ENCODE data around the gene MEIOSIN.

Gene MEIOSIN

DNA sequence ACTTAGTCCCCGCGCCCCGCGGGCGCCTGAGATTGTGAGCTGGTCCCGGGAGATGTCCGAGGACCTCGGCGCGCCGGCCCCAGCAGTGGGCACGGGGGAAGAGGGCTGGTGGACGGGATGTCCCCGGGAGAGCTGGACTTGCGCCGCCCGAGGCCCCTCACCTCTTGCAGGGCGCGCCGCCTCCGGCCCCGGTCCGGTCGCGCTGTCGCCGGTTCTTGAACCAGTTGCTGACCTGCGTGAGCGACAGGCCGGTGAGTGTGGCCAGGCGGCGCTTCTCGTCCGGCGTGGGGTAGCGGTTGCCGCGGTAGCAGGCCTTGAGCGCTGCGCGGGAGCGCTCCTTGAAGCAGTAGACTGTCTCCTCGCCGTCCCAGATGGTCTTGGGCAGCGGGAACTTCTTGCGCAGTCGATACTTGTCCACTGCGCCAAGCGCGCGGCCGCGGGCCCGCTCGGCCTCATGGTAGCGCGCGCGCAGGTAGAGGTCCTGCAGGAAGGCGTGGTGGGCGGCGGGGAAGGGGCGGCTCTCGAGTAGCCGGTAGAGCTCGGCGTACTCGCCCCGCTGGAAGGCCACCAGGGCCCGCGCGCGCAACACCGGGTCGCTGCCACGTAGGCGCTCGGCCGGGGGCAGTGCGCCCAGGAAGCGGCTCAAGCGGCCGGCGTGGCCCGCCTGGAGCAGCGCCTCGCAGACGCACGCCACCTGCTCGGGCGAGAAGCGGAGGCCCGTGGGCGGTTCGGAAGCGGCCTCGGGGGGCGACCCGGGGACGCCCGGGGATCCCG is 34.8 kb downstream of the MEIOSIN start:
- Mint-ChIP-seq H3K4me3 (peak overlapping the region; percentile 71 to 84), H3K9me3 (no peaks in the 10 kb centered on the region), H3K27me3 (peaks cover 77% of the 10 kb centered on the region), H3K4me1 (peaks cover 33% of the 10 kb centered on the region), H3K27ac (no peak overlapping the region)
- ATAC-seq: no peak
- peak; percentile 48 to 49 for DNase-seq

DNA sequence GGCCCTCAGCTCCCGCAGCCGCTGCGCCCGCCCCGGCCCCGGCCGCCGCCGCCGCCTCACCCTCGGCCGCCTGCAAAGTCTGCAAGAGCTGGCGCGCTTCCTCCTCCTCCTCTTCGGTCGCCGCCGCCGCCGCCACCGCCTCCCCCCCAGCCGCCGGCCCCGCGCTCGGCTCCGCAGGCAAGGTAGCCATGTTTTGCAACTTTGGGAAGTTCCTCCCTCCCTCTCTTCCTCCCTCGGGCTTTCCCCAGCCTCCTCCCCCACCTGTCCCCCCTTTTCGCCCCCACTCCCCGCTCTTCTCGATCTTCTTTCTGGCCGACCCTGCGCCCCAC is 35.4 kb downstream of the MEIOSIN start:
- Mint-ChIP-seq H3K9me3 (no peaks in the 10 kb centered on the region), H3K4me1 (peaks cover 33% of the 10 kb centered on the region), H3K27ac (peak overlapping the region; percentile 59 to 86), H3K4me3 (peak overlapping the region; percentile 94 to 95), H3K27me3 (peaks cover 73% of the 10 kb centered on the region)
- no peak for ATAC-seq
- peak in 1 of 2 donors; percentile 44 for DNase-seq

GRCh38 chr19:45768984-45769782 is 35.9 kb downstream of the MEIOSIN start, which contains the start of gene SIX5:
SIX5 (minus strand) TSS chr19:45769252; CDS start chr19:45768844, 408 bp downstream.
- ATAC-seq: peak; percentile 74
- H3K27ac Mint-ChIP-seq: peak within 1 kb of the TSS; percentile 65 to 86

GRCh38 chr19:45769821-45770191 is 36.6 kb downstream of the MEIOSIN start:
- H3K4me3 Mint-ChIP-seq: peak overlapping the region; percentile 94 to 95
- H3K4me1 Mint-ChIP-seq: peaks cover 33% of the 10 kb centered on the region
- H3K27me3 Mint-ChIP-seq: peaks cover 62% of the 10 kb centered on the region
- ATAC-seq: peak; percentile 56
- no peak overlapping the region for H3K27ac Mint-ChIP-seq
- no peaks in the 10 kb centered on the region for H3K9me3 Mint-ChIP-seq
- DNase-seq: peak; percentile 71 to 76

More at GRCh38 chr19:45768984-45769782, 35.9 kb downstream of the MEIOSIN start, which contains the start of gene SIX5:
- Mint-ChIP-seq H3K4me3 (peak within 1 kb of the TSS; percentile 94 to 95), H3K9me3 (no peaks in the 10 kb centered on the region), H3K27me3 (peaks cover 68% of the 10 kb centered on the region), H3K4me1 (peaks cover 33% of the 10 kb centered on the region)
- DNase-seq: peak; percentile 98 to 99

DNA sequence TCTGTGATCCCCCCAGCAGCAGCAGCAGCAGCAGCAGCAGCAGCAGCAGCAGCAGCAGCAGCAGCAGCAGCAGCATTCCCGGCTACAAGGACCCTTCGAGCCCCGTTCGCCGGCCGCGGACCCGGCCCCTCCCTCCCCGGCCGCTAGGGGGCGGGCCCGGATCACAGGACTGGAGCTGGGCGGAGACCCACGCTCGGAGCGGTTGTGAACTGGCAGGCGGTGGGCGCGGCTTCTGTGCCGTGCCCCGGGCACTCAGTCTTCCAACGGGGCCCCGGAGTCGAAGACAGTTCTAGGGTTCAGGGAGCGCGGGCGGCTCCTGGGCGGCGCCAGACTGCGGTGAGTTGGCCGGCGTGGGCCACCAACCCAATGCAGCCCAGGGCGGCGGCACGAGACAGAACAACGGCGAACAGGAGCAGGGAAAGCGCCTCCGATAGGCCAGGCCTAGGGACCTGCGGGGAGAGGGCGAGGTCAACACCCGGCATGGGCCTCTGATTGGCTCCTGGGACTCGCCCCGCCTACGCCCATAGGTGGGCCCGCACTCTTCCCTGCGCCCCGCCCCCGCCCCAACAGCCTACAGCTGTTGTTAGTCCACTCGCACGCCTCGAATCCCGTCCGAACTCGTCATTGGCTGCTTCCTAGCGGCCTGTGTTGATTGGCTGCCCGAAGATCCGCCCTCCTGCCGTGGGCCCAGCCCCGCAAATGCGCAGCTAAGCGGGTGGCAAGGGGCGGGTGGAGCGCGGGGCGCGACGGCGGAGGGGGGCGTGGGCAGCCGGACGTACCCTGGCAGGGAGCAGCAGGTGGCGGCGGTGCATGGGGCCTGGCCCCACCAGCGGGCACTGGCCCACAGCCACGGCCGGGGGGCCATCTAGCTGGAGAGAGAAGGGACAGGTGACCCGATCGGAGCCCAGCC is 37.2 kb downstream of the MEIOSIN start:
- peak; percentile 80 for ATAC-seq
- Mint-ChIP-seq H3K9me3 (no peaks in the 10 kb centered on the region), H3K27ac (peak overlapping the region; percentile 65 to 69), H3K4me1 (peaks cover 33% of the 10 kb centered on the region), H3K4me3 (peak overlapping the region; percentile 94 to 95), H3K27me3 (peaks cover 55% of the 10 kb centered on the region)
- peak; percentile 90 to 92 for DNase-seq

- H3K4me1 Mint-ChIP-seq: peaks cover 33% of the 10 kb centered on the region
Measured at GRCh38 chr19:45771311-45771933, 38.2 kb downstream of the MEIOSIN start.

GRCh38 chr19:45772130-45772840 is 39.0 kb downstream of the MEIOSIN start:
- H3K27ac Mint-ChIP-seq: no peak overlapping the region
- peaks cover 30% of the 10 kb centered on the region for H3K4me1 Mint-ChIP-seq
- peaks cover 49% of the 10 kb centered on the region for H3K27me3 Mint-ChIP-seq
- no peak for DNase-seq
- ATAC-seq: no peak
- no peak overlapping the region for H3K4me3 Mint-ChIP-seq
- H3K9me3 Mint-ChIP-seq: no peaks in the 10 kb centered on the region

More at GRCh38 chr19:45771311-45771933, 38.2 kb downstream of the MEIOSIN start:
- peak overlapping the region; percentile 12 to 37 for H3K4me3 Mint-ChIP-seq
- H3K9me3 Mint-ChIP-seq: no peaks in the 10 kb centered on the region
- DNase-seq (no peak), ATAC-seq (no peak)
- H3K27me3 Mint-ChIP-seq: peaks cover 47% of the 10 kb centered on the region
- no peak overlapping the region for H3K27ac Mint-ChIP-seq

DNA sequence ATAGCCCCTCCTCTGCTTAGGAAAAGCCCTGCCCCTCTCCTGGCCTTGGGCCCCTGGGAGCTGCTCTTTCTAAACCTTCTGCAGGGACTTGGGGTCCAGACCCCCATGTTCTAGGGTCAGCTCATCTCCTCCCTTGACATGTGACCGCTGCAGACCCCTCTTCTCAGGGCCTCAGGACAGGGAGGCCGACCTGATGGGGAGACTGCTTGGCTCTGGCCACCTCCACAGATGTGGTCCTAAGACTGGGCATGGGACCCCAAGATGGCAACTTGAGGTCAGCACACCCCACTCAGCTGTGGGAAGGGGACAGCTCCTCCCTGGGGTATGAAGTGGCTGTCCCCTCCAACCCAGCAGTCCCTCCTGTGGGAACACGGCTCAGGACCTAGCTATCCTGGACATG is 39.7 kb downstream of the MEIOSIN start:
- Mint-ChIP-seq H3K27ac (no peak overlapping the region), H3K27me3 (peaks cover 49% of the 10 kb centered on the region), H3K9me3 (no peaks in the 10 kb centered on the region), H3K4me1 (peaks cover 24% of the 10 kb centered on the region), H3K4me3 (no peak overlapping the region)
- DNase-seq (no peak), ATAC-seq (no peak)

DNA sequence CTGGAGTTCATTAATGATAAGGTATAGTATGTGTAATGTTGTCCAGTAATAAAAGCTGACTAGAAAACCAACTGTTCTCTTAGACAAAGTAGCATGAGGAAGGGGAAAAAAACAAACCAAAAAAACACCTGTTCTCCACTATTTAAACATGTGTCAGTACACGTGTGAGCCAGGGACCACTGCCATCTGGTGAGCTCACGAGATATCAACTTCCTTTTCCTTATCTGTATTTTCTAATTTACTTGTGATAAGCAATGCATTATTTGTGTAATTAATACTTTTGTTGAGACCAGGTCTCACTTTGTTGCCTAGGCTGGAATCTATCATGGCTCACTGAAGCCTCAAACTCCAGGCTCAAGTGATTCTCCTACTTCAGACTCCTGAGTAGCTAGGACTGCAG is 40.1 kb downstream of the MEIOSIN start:
- DNase-seq (no peak), ATAC-seq (no peak)
- peaks cover 51% of the 10 kb centered on the region for H3K27me3 Mint-ChIP-seq
- no peaks in the 10 kb centered on the region for H3K9me3 Mint-ChIP-seq
- H3K4me1 Mint-ChIP-seq: peaks cover 23% of the 10 kb centered on the region
- no peak overlapping the region for H3K27ac Mint-ChIP-seq
- no peak overlapping the region for H3K4me3 Mint-ChIP-seq

DNA sequence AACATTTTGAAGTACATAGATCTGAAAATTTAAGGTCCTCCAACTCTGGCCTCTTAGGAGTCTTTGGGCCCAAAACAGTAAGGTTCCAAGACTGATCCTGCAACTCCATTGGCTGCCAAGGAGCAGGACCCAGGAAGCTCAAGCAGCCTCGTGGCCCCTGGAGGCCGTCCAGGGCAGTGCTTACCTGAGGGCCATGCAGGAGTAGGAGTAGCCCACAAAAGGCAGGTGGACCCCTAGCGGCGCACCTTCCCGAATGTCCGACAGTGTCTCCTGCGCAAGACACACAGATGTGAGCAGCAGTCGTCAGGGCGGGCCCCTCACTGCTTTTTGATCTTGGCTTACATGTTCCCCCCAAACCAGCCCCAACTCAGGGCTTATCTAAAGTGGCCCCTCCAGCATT is 41.5 kb downstream of the MEIOSIN start:
- ATAC-seq: no peak
- Mint-ChIP-seq H3K27me3 (peaks cover 65% of the 10 kb centered on the region), H3K4me1 (peaks cover 32% of the 10 kb centered on the region), H3K9me3 (no peaks in the 10 kb centered on the region), H3K4me3 (no peak overlapping the region), H3K27ac (no peak overlapping the region)
- DNase-seq: no peak

DNA sequence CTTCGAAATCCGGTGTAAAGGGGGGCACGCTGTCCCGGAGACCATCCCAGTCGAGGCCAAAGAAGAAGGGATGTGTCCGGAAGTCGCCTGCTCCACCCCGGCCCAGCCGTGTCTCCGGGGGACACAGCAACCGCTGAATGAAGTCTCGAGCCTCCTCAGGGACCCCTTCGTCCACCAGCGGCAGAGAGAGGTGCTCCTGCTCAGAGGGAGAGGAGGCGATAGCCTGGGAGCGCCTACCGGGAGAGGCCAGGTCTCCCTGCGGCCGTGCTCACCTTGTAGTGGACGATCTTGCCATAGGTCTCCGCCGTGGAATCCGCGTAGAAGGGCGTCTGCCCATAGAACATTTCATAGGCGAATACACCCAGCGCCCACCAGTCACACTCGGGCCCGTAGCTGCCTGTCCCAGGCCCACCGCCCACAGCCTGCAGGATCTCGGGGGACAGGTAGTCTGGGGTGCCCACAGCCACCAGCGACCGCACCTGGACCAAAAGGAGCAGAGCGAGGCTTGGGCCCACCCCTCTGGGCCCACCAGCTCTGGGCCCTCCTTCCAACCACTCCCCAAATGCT is 44.2 kb downstream of the MEIOSIN start:
- Mint-ChIP-seq H3K9me3 (no peaks in the 10 kb centered on the region), H3K4me3 (no peak overlapping the region), H3K27me3 (peaks cover 67% of the 10 kb centered on the region), H3K27ac (no peak overlapping the region), H3K4me1 (peaks cover 23% of the 10 kb centered on the region)
- no peak for ATAC-seq
- DNase-seq: no peak

- ATAC-seq: no peak
- H3K9me3 Mint-ChIP-seq: no peaks in the 10 kb centered on the region
- peaks cover 63% of the 10 kb centered on the region for H3K27me3 Mint-ChIP-seq
- peak overlapping the region in 1 of 2 donors; percentile 82 for H3K4me3 Mint-ChIP-seq
- H3K4me1 Mint-ChIP-seq: peaks cover 23% of the 10 kb centered on the region
- no peak overlapping the region for H3K27ac Mint-ChIP-seq
- DNase-seq: no peak
Measured at GRCh38 chr19:45778010-45778661, 44.9 kb downstream of the MEIOSIN start.

DNA sequence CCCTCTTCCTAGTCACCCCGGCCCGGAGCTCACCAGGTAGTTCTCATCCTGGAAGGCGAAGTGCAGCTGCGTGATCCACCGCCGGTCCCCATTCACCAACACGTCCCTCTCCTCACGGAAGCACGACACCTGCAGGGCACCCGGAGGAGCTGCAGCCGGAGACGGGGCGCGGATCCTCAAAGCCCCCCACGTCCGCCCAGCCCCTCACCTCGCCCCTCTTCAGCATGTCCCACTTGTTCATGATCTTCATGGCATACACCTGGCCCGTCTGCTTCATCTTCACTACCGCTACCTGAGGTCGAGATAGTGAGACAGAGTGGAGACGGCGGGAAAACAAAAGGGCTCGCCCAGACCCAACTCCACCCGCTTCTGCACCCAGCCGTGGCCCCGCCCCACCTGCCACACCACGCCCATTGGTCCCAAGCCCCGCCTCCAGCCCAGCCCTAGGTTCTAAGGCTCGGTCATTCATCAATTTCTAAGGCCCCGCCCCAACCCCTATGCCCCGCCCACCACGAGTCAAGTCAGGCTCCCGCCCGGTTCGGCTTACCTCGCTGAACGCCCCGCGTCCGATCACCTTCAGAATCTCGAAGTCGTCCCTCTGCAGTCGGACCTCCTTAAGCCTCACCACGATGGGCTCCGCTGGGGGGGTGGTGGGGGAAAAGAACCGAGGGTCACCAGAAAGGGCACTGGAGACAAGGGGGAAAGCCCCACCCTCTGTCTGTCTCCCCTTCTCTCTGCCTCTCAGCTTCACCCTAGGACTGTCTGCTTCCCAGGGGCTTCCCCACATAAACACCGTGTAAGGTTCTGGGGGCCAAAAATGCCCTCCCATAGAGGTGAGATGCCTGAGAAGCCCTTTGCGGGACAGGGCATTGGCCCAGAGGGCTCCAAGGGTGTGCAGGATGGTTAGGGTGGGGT is 46.2 kb downstream of the MEIOSIN start:
- DNase-seq: peak; percentile 91 to 92
- Mint-ChIP-seq H3K27ac (no peak overlapping the region), H3K9me3 (no peaks in the 10 kb centered on the region), H3K4me3 (peak overlapping the region; percentile 79 to 82), H3K4me1 (peaks cover 23% of the 10 kb centered on the region), H3K27me3 (peaks cover 72% of the 10 kb centered on the region)
- ATAC-seq: peak; percentile 91
